ENCODE results near the gene ABI3BP.

The ABI3BP gene

GRCh38 chr3:100932491-100932890 is 60.7 kb downstream of the ABI3BP start:
- H3K36me3 ChIP-seq (ENCODE audit: control insufficient read depth, low read depth, low read length), result no peaks in the 10 kb centered on the region
- H3K27me3 ChIP-seq (ENCODE audit: control insufficient read depth, insufficient read depth, low read length), result no peaks in the 10 kb centered on the region
- H3K4me3 ChIP-seq (ENCODE audit: low read length), result no peak overlapping the region
- H3K9me3 ChIP-seq (ENCODE audit: control insufficient read depth, low read depth, low read length), result no peaks in the 10 kb centered on the region
- no peak overlapping the region for H3K9ac ChIP-seq (ENCODE audit: low read length)
- H3K27ac ChIP-seq (ENCODE audit: low read length), result no peak overlapping the region
- H3K4me1 ChIP-seq (ENCODE audit: control insufficient read depth, low read depth, low read length), result no peaks in the 10 kb centered on the region

GRCh38 chr3:100928638-100929428 is 64.4 kb downstream of the ABI3BP start:
- H3K36me3 ChIP-seq (ENCODE audit: control insufficient read depth, low read depth, low read length), result no peaks in the 10 kb centered on the region
- H3K9ac ChIP-seq (ENCODE audit: low read length), result no peak overlapping the region
- H3K27me3 ChIP-seq (ENCODE audit: control insufficient read depth, insufficient read depth, low read length), result no peaks in the 10 kb centered on the region
- no peaks in the 10 kb centered on the region for H3K4me1 ChIP-seq (ENCODE audit: control insufficient read depth, low read depth, low read length)
- no peak overlapping the region for H3K27ac ChIP-seq (ENCODE audit: low read length)
- H3K4me3 ChIP-seq (ENCODE audit: low read length), result no peak overlapping the region
- H3K9me3 ChIP-seq (ENCODE audit: control insufficient read depth, low read depth, low read length), result no peaks in the 10 kb centered on the region

GRCh38 chr3:100927775-100928174 is 65.4 kb downstream of the ABI3BP start:
- Histone ChIP-seq H3K9ac (ENCODE audit: low read length) (no peak overlapping the region), H3K27ac (ENCODE audit: low read length) (no peak overlapping the region), H3K9me3 (ENCODE audit: control insufficient read depth, low read depth, low read length) (no peaks in the 10 kb centered on the region), H3K4me3 (ENCODE audit: low read length) (no peak overlapping the region), H3K4me1 (ENCODE audit: control insufficient read depth, low read depth, low read length) (no peaks in the 10 kb centered on the region), H3K36me3 (ENCODE audit: control insufficient read depth, low read depth, low read length) (no peaks in the 10 kb centered on the region), H3K27me3 (ENCODE audit: control insufficient read depth, insufficient read depth, low read length) (no peaks in the 10 kb centered on the region)

DNA sequence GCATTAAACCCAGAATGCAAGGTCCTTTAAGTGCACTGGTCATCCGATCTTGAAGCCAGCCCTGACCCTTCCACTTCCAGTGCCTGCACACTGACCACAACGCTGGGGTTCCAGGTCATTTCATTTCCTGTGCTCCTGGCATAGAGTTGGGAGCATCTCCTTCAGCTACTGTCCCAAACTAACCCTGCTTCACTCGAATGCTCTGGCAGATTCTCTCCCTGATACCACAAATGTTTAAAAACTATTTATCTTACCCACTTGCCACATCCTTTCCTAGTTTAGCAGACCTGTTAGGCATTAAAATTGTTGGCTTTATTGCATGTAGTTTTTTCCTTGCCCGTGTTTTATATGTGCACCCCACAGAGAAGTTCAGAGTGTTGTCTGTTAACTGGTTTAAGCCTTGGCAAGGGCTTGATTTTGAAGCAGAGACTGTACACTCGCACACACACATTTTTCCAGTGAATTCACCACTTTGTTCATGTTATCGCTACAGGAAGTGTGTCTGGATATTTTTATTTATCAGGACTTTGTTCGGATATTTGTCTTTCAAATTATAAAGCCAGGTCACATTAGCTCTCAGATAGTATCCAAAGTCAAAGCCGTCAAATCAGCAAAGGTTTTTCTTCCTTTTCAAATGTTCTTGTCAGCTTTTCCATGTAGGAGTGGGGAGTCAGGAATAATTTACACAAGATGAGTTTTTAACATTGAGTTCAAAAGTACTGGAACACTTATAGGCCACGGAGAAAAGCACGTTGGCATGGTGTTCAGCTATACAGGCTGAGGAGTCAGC is 77.3 kb downstream of the ABI3BP start:
- Histone ChIP-seq H3K36me3 (ENCODE audit: control insufficient read depth, low read depth, low read length) (no peaks in the 10 kb centered on the region), H3K27ac (ENCODE audit: low read length) (no peak overlapping the region)

GRCh38 chr3:100913870-100914648 is 79.2 kb downstream of the ABI3BP start:
- H3K4me3 ChIP-seq (ENCODE audit: low read length), result no peak overlapping the region
- H3K36me3 ChIP-seq (ENCODE audit: control insufficient read depth, low read depth, low read length), result no peaks in the 10 kb centered on the region
- no peak overlapping the region for H3K27ac ChIP-seq (ENCODE audit: low read length)
- H3K9ac ChIP-seq (ENCODE audit: low read length), result no peak overlapping the region
- no peaks in the 10 kb centered on the region for H3K27me3 ChIP-seq (ENCODE audit: control insufficient read depth, insufficient read depth, low read length)
- H3K4me1 ChIP-seq (ENCODE audit: control insufficient read depth, low read depth, low read length), result peaks cover 4% of the 10 kb centered on the region
- H3K9me3 ChIP-seq (ENCODE audit: control insufficient read depth, low read depth, low read length), result no peaks in the 10 kb centered on the region

More for the DNA sequence above, 77.3 kb downstream of the ABI3BP start:
- Histone ChIP-seq H3K9ac (ENCODE audit: low read length) (no peak overlapping the region), H3K9me3 (ENCODE audit: control insufficient read depth, low read depth, low read length) (no peaks in the 10 kb centered on the region), H3K27me3 (ENCODE audit: control insufficient read depth, insufficient read depth, low read length) (no peaks in the 10 kb centered on the region), H3K4me1 (ENCODE audit: control insufficient read depth, low read depth, low read length) (peaks cover 4% of the 10 kb centered on the region), H3K4me3 (ENCODE audit: low read length) (no peak overlapping the region)

GRCh38 chr3:100912976-100913545 is 80.2 kb downstream of the ABI3BP start:
- no peak overlapping the region for H3K9ac ChIP-seq (ENCODE audit: low read length)
- no peaks in the 10 kb centered on the region for H3K9me3 ChIP-seq (ENCODE audit: control insufficient read depth, low read depth, low read length)
- H3K36me3 ChIP-seq (ENCODE audit: control insufficient read depth, low read depth, low read length), result no peaks in the 10 kb centered on the region
- H3K4me1 ChIP-seq (ENCODE audit: control insufficient read depth, low read depth, low read length), result peaks cover 4% of the 10 kb centered on the region
- no peak overlapping the region for H3K27ac ChIP-seq (ENCODE audit: low read length)
- H3K4me3 ChIP-seq (ENCODE audit: low read length), result no peak overlapping the region
- no peaks in the 10 kb centered on the region for H3K27me3 ChIP-seq (ENCODE audit: control insufficient read depth, insufficient read depth, low read length)

DNA sequence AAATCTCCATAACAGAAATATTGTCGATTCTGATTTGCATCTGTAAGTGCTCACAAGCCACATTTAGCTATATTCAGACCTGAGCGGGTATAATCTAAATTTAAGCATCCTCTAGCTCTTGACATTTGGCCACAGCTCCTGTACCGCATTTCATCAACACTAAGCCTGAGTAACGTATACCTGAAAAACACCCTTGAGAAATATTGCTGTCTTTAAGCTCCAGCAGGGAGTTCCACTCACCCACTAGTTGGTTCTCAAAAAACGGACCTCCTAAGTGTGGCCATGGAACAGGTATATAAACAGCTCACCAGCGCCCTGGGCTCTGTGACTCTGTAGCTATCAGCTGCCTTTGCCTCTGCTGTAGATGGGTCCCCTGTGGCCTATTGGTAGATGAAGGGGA is 80.7 kb downstream of the ABI3BP start:
- Histone ChIP-seq H3K4me1 (ENCODE audit: control insufficient read depth, low read depth, low read length) (peaks cover 4% of the 10 kb centered on the region), H3K9ac (ENCODE audit: low read length) (no peak overlapping the region), H3K27ac (ENCODE audit: low read length) (no peak overlapping the region), H3K4me3 (ENCODE audit: low read length) (no peak overlapping the region), H3K9me3 (ENCODE audit: control insufficient read depth, low read depth, low read length) (no peaks in the 10 kb centered on the region), H3K36me3 (ENCODE audit: control insufficient read depth, low read depth, low read length) (no peaks in the 10 kb centered on the region), H3K27me3 (ENCODE audit: control insufficient read depth, insufficient read depth, low read length) (no peaks in the 10 kb centered on the region)

DNA sequence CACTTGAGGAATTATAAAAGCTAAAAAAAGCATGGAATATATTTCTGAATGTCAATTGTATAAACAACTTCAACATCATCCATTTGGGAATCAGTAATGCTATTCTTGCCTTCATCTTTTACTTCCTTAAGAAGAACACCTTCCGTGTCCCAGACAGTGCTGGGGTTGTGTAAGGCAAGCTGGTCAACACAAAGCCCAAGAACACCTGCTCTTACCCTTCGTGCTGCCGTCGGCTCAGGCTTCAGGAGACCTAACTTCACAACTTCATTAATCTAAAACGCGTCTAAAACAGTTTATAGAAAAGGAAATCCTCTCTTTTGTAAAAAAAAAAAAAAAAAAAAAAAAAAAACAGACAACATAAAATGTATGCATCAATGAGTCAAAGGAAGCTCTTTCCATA is 81.3 kb downstream of the ABI3BP start:
- H3K36me3 ChIP-seq (ENCODE audit: control insufficient read depth, low read depth, low read length), result no peaks in the 10 kb centered on the region
- no peaks in the 10 kb centered on the region for H3K9me3 ChIP-seq (ENCODE audit: control insufficient read depth, low read depth, low read length)
- no peak overlapping the region for H3K27ac ChIP-seq (ENCODE audit: low read length)
- H3K27me3 ChIP-seq (ENCODE audit: control insufficient read depth, insufficient read depth, low read length), result no peaks in the 10 kb centered on the region
- no peak overlapping the region for H3K4me3 ChIP-seq (ENCODE audit: low read length)
- H3K9ac ChIP-seq (ENCODE audit: low read length), result no peak overlapping the region
- peaks cover 4% of the 10 kb centered on the region for H3K4me1 ChIP-seq (ENCODE audit: control insufficient read depth, low read depth, low read length)

- Histone ChIP-seq H3K4me1 (ENCODE audit: control insufficient read depth, low read depth, low read length) (peaks cover 4% of the 10 kb centered on the region), H3K36me3 (ENCODE audit: control insufficient read depth, low read depth, low read length) (no peaks in the 10 kb centered on the region), H3K4me3 (ENCODE audit: low read length) (no peak overlapping the region), H3K27me3 (ENCODE audit: control insufficient read depth, insufficient read depth, low read length) (no peaks in the 10 kb centered on the region), H3K27ac (ENCODE audit: low read length) (no peak overlapping the region), H3K9me3 (ENCODE audit: control insufficient read depth, low read depth, low read length) (no peaks in the 10 kb centered on the region), H3K9ac (ENCODE audit: low read length) (no peak overlapping the region)
Observed at GRCh38 chr3:100910986-100911385, 82.2 kb downstream of the ABI3BP start.

- H3K27ac ChIP-seq (ENCODE audit: low read length), result no peak overlapping the region
- no peaks in the 10 kb centered on the region for H3K36me3 ChIP-seq (ENCODE audit: control insufficient read depth, low read depth, low read length)
- H3K9me3 ChIP-seq (ENCODE audit: control insufficient read depth, low read depth, low read length), result no peaks in the 10 kb centered on the region
- no peaks in the 10 kb centered on the region for H3K4me1 ChIP-seq (ENCODE audit: control insufficient read depth, low read depth, low read length)
- H3K4me3 ChIP-seq (ENCODE audit: low read length), result no peak overlapping the region
- H3K27me3 ChIP-seq (ENCODE audit: control insufficient read depth, insufficient read depth, low read length), result no peaks in the 10 kb centered on the region
- H3K9ac ChIP-seq (ENCODE audit: low read length), result no peak overlapping the region
Observed at GRCh38 chr3:100902572-100902971, 90.6 kb downstream of the ABI3BP start.

DNA sequence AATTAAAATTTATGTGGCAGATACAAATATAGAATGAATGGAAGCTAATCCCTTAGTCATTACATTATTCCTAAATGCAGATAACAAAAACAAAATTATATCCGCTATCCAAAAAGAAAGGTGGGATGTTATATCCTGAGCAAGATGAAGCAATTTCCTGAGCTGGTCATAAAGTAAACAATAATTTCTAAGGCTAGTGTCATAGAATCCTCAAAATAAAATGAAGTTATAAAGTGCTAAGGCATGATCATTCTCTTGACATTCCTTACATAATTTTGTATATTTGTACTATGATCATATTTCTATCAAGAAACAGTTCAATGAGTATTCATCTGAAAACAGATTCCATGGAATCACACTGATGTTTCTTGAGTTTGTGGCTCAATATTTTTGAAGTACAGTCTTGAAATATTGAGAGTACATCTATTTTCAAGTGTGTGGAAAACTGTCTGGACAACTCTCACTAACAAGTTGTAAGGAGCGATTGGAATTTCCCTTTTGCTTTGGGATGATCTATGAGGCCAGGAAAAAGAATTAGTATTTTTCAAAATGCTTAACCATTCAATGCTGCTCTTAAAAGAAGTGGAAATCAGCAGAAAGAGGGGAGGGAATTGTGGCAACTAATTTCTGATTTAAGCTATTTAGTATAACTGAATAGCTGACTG is 92.4 kb downstream of the ABI3BP start:
- no peak overlapping the region for H3K27ac ChIP-seq (ENCODE audit: low read length)
- H3K4me1 ChIP-seq (ENCODE audit: control insufficient read depth, low read depth, low read length), result no peaks in the 10 kb centered on the region
- no peaks in the 10 kb centered on the region for H3K9me3 ChIP-seq (ENCODE audit: control insufficient read depth, low read depth, low read length)
- H3K4me3 ChIP-seq (ENCODE audit: low read length), result no peak overlapping the region
- H3K9ac ChIP-seq (ENCODE audit: low read length), result no peak overlapping the region
- H3K27me3 ChIP-seq (ENCODE audit: control insufficient read depth, insufficient read depth, low read length), result no peaks in the 10 kb centered on the region
- H3K36me3 ChIP-seq (ENCODE audit: control insufficient read depth, low read depth, low read length), result no peaks in the 10 kb centered on the region
